Activated naive CD4-positive, alpha-beta T cell treated with anti-CD3 and anti-CD28 coated beads, Interleukin-2, amount 10 ng/mL, durations not matched to agents 7 days and 5 days (primary cell): ENCODE results near the gene KLHL35.

Experiments
- CTCF ChIA-PET: fragments of 350-600 bp; sonication (Branson Sonifier 250); formaldehyde crosslinking; loops from one replicate; lab custom pipeline; 2021; ENCODE audit warnings: antibody characterized with exemption; lab: Charles Lee
- DNase-seq: peaks from one replicate; pipeline ENCODE4 v3.0.0-alpha.2; 2020
- H3K27ac Mint-ChIP-seq: one replicate; pipeline ENCODE4 v1.8.0; 2021; ENCODE audit warnings: mild to moderate bottlenecking, moderate library complexity, mixed read lengths
- H3K27me3 Mint-ChIP-seq: one replicate; pipeline ENCODE4 v1.8.0; 2021; ENCODE audit warnings: mild to moderate bottlenecking, mixed read lengths
- H3K36me3 Mint-ChIP-seq: one replicate; pipeline ENCODE4 v1.8.0; 2021; ENCODE audit warnings: mixed read lengths
- H3K4me1 Mint-ChIP-seq: one replicate; pipeline ENCODE4 v1.8.0; 2021; ENCODE audit warnings: mixed read lengths
- H3K4me3 Mint-ChIP-seq: one replicate; pipeline ENCODE4 v1.8.0; 2021; ENCODE audit warnings: mild to moderate bottlenecking, moderate library complexity, mixed read lengths
- H3K9me3 Mint-ChIP-seq: one replicate; pipeline ENCODE4 v1.8.0; 2021; ENCODE audit warnings: mixed read lengths

The KLHL35 gene

GRCh38 chr11:75461151-75461550, 28.1 kb upstream of the KLHL35 start:
- H3K36me3 Mint-ChIP-seq = no peaks in the 10 kb centered on the region
- H3K27ac Mint-ChIP-seq = no peak overlapping the region
- no peak for DNase-seq
- CTCF ChIA-PET = interaction anchor here (1.4 to 2.9 kb wide), 2 partner anchors 17 to 71 kb away, joined by 5 to 10 read pairs; no protein-coding TSS in a partner anchor
- H3K4me1 Mint-ChIP-seq = no peaks in the 10 kb centered on the region
- no peaks in the 10 kb centered on the region for H3K27me3 Mint-ChIP-seq
- H3K9me3 Mint-ChIP-seq = no peaks in the 10 kb centered on the region
- no peak overlapping the region for H3K4me3 Mint-ChIP-seq

GRCh38 chr11:75456596-75457183, 23.7 kb upstream of the KLHL35 start:
- H3K27me3 Mint-ChIP-seq = peaks cover 10% of the 10 kb centered on the region
- H3K36me3 Mint-ChIP-seq = no peaks in the 10 kb centered on the region
- no peaks in the 10 kb centered on the region for H3K4me1 Mint-ChIP-seq
- no peak overlapping the region for H3K4me3 Mint-ChIP-seq
- H3K9me3 Mint-ChIP-seq = no peaks in the 10 kb centered on the region
- no peak overlapping the region for H3K27ac Mint-ChIP-seq
- CTCF ChIA-PET = interaction anchor here (0.7 to 2.6 kb wide), 4 partner anchors 8 to 75 kb away, joined by 3 to 14 read pairs (median 6); no protein-coding TSS in a partner anchor
- no peak for DNase-seq

- Mint-ChIP-seq H3K27me3 (peaks cover 10% of the 10 kb centered on the region), H3K27ac (no peak overlapping the region), H3K36me3 (no peaks in the 10 kb centered on the region), H3K9me3 (no peaks in the 10 kb centered on the region), H3K4me3 (no peak overlapping the region), H3K4me1 (no peaks in the 10 kb centered on the region)
- no peak for DNase-seq
- CTCF ChIA-PET = interaction anchor here (1.5 to 2.6 kb wide), 3 partner anchors 10 to 76 kb away, joined by 5 to 14 read pairs (median 8); no protein-coding TSS in a partner anchor
Observed at GRCh38 chr11:75454987-75455386, 22.0 kb upstream of the KLHL35 start.

GRCh38 chr11:75453916-75454655, 21.1 kb upstream of the KLHL35 start:
- Mint-ChIP-seq H3K4me1 (no peaks in the 10 kb centered on the region), H3K4me3 (no peak overlapping the region), H3K27ac (no peak overlapping the region), H3K27me3 (peaks cover 10% of the 10 kb centered on the region), H3K9me3 (no peaks in the 10 kb centered on the region), H3K36me3 (no peaks in the 10 kb centered on the region)
- DNase-seq = no peak
- CTCF ChIA-PET = interaction anchor here (1.1 to 2.6 kb wide), 5 partner anchors 9 to 78 kb away, joined by 3 to 14 read pairs (median 7); no protein-coding TSS in a partner anchor

GRCh38 chr11:75450826-75451821, 18.1 kb upstream of the KLHL35 start:
- H3K9me3 Mint-ChIP-seq = no peaks in the 10 kb centered on the region
- H3K27ac Mint-ChIP-seq = no peak overlapping the region
- H3K4me1 Mint-ChIP-seq = no peaks in the 10 kb centered on the region
- peak; percentile 57 for DNase-seq
- H3K36me3 Mint-ChIP-seq = no peaks in the 10 kb centered on the region
- H3K4me3 Mint-ChIP-seq = no peak overlapping the region
- CTCF ChIA-PET = interaction anchor here (0.6 to 3.4 kb wide), 13 partner anchors 15 to 83 kb away, joined by 3 to 22 read pairs (median 3); partner anchors contain the start of gene GDPD5
- peaks cover 16% of the 10 kb centered on the region for H3K27me3 Mint-ChIP-seq

- Mint-ChIP-seq H3K27ac (no peak overlapping the region), H3K4me3 (no peak overlapping the region), H3K27me3 (peaks cover 16% of the 10 kb centered on the region), H3K9me3 (no peaks in the 10 kb centered on the region), H3K36me3 (no peaks in the 10 kb centered on the region), H3K4me1 (no peaks in the 10 kb centered on the region)
- CTCF ChIA-PET = interaction anchor here (1.3 to 3.4 kb wide), 6 partner anchors 50 to 84 kb away, joined by 3 to 22 read pairs (median 4); no protein-coding TSS in a partner anchor
- DNase-seq = no peak
Observed at GRCh38 chr11:75450236-75450635, 17.2 kb upstream of the KLHL35 start.

GRCh38 chr11:75449776-75450175, 16.8 kb upstream of the KLHL35 start:
- no peaks in the 10 kb centered on the region for H3K9me3 Mint-ChIP-seq
- H3K4me3 Mint-ChIP-seq = no peak overlapping the region
- no peak overlapping the region for H3K27ac Mint-ChIP-seq
- no peaks in the 10 kb centered on the region for H3K4me1 Mint-ChIP-seq
- no peaks in the 10 kb centered on the region for H3K36me3 Mint-ChIP-seq
- DNase-seq = no peak
- CTCF ChIA-PET = interaction anchor here (3.4 kb wide), 1 partner anchor 81 kb away, joined by 22 read pairs; no protein-coding TSS in a partner anchor
- H3K27me3 Mint-ChIP-seq = peaks cover 16% of the 10 kb centered on the region

GRCh38 chr11:75449271-75449670, 16.3 kb upstream of the KLHL35 start:
- H3K27ac Mint-ChIP-seq = no peak overlapping the region
- H3K4me1 Mint-ChIP-seq = no peaks in the 10 kb centered on the region
- no peak overlapping the region for H3K4me3 Mint-ChIP-seq
- H3K9me3 Mint-ChIP-seq = no peaks in the 10 kb centered on the region
- H3K36me3 Mint-ChIP-seq = no peaks in the 10 kb centered on the region
- DNase-seq = no peak
- CTCF ChIA-PET = interaction anchor here (1.1 to 3.4 kb wide), 2 partner anchors 82 to 84 kb away, joined by 6 to 22 read pairs; no protein-coding TSS in a partner anchor
- peaks cover 16% of the 10 kb centered on the region for H3K27me3 Mint-ChIP-seq

GRCh38 chr11:75447415-75447814, 14.4 kb upstream of the KLHL35 start:
- CTCF ChIA-PET = interaction anchor here (4.3 kb wide), 1 partner anchor 83 kb away, joined by 174 read pairs; no protein-coding TSS in a partner anchor

GRCh38 chr11:75445315-75445953, 12.4 kb upstream of the KLHL35 start:
- Mint-ChIP-seq H3K9me3 (no peaks in the 10 kb centered on the region), H3K4me1 (no peaks in the 10 kb centered on the region), H3K4me3 (no peak overlapping the region), H3K27me3 (peaks cover 10% of the 10 kb centered on the region), H3K36me3 (no peaks in the 10 kb centered on the region), H3K27ac (no peak overlapping the region)
- peak; percentile 82 for DNase-seq
- CTCF ChIA-PET = interaction anchor here (0.7 to 4.3 kb wide), 25 partner anchors 10 to 213 kb away, joined by 3 to 174 read pairs (median 5); partner anchors contain the start of gene GDPD5

More at GRCh38 chr11:75447415-75447814, 14.4 kb upstream of the KLHL35 start:
- Mint-ChIP-seq H3K4me3 (no peak overlapping the region), H3K27me3 (peaks cover 11% of the 10 kb centered on the region), H3K4me1 (no peaks in the 10 kb centered on the region), H3K9me3 (no peaks in the 10 kb centered on the region), H3K27ac (no peak overlapping the region), H3K36me3 (no peaks in the 10 kb centered on the region)
- DNase-seq = no peak

GRCh38 chr11:75443043-75443442, 10.0 kb upstream of the KLHL35 start:
- no peak overlapping the region for H3K4me3 Mint-ChIP-seq
- H3K27ac Mint-ChIP-seq = no peak overlapping the region
- no peaks in the 10 kb centered on the region for H3K9me3 Mint-ChIP-seq
- H3K4me1 Mint-ChIP-seq = no peaks in the 10 kb centered on the region
- DNase-seq = no peak
- CTCF ChIA-PET = interaction anchor here (0.8 to 4.3 kb wide), 8 partner anchors 17 to 134 kb away, joined by 3 to 174 read pairs (median 4); no protein-coding TSS in a partner anchor
- H3K36me3 Mint-ChIP-seq = no peaks in the 10 kb centered on the region
- peaks cover 4% of the 10 kb centered on the region for H3K27me3 Mint-ChIP-seq

GRCh38 chr11:75442161-75442885, 9.3 kb upstream of the KLHL35 start:
- Mint-ChIP-seq H3K27ac (no peak overlapping the region), H3K9me3 (no peaks in the 10 kb centered on the region), H3K36me3 (no peaks in the 10 kb centered on the region), H3K4me3 (no peak overlapping the region), H3K27me3 (peaks cover 8% of the 10 kb centered on the region), H3K4me1 (no peaks in the 10 kb centered on the region)
- CTCF ChIA-PET = interaction anchor here (0.8 to 1.5 kb wide), 3 partner anchors 78 to 134 kb away, joined by 3 to 5 read pairs (median 4); no protein-coding TSS in a partner anchor
- DNase-seq = no peak
